Pancreas (tissue), 10 donors: ENCODE data around the gene MBD5. TPM values are rescaled to one million over a fixed set of nuclear protein-coding genes. Genes with fewer than 3 reads are reported as not detected.

Experiments used
- ATAC-seq, 4 donors: fragments of 200-7000 bp; cut with Tn5 transposase; one replicate each; pipeline versions ENCODE4 v1.8.0 to v1.9.1; 2020; ENCODE audit warnings: mild to moderate bottlenecking in 4 of 4, moderate library complexity in 4 of 4
- DNase-seq, 6 donors: peaks; one replicate each; pipeline ENCODE4 v3.0.0-alpha.2; 2020
- FAIRE-seq: peaks from 2 replicates; lab custom pipeline; 2012; peaks lifted over from hg19 to GRCh38; lab: Jason Lieb, UNC
- H3K27ac ChIP-seq, 4 donors: fragments of 200-600 bp; sonication (generic); 1 replicate in 3 of 4; 2 replicates in 1 of 4; pipeline versions ENCODE4 v1.5.0 to v1.8.0; 2020
- H3K27me3 ChIP-seq, 4 donors: fragments of 200-600 bp; one replicate each; pipeline ENCODE4 v1.8.0; 2021
- H3K36me3 ChIP-seq, 3 donors: fragments of 200-600 bp; sonication (generic) in 1 of 3; one replicate each; pipeline versions ENCODE4 v1.5.0 to v1.8.0; 2020 to 2021
- H3K4me1 ChIP-seq, 3 donors: fragments of 200-600 bp; one replicate each; pipeline ENCODE4 v1.8.0; 2021
- H3K4me3 ChIP-seq, 4 donors: fragments of 200-600 bp; sonication (generic) in 2 of 4; one replicate each; pipeline versions ENCODE4 v1.5.0 to v1.8.0; 2020 to 2021
- H3K9me3 ChIP-seq, 4 donors: fragments of 200-600 bp; one replicate each; pipeline ENCODE4 v1.8.0; 2021
- CTCF ChIP-seq, 4 donors: fragments of 200-600 bp; sonication (generic) in 3 of 4; IDR thresholded peaks; one replicate each; pipeline versions ENCODE4 v1.5.0 to v1.8.0; 2021; ENCODE audit warnings: antibody characterized with exemption in 4 of 4
- WGBS, 2 donors: extraction: QIAGEN DNeasy Blood & Tissue Kit; methylation state at CpG; one replicate each; pipeline ENCODE4 v1.1.7; 2013; 5-methylcytosine and 5-hydroxymethylcytosine counted together
- intact Hi-C, 3 donors: fragments of 100-400 bp; cut with DNase I; formaldehyde crosslinking; loops; one replicate each; pipeline versions ENCODE4 v1.11.1 to v1.14.2; 2022
- polyA plus RNA-seq, 2 donors: library from polyadenylated mRNA; stranded (reverse); fragments of 200-250 nt; gene quantifications; one replicate each; pipeline ENCODE4 v1.2.3, GENCODE V29; 2013
- total RNA-seq, 6 donors: library from RNA; stranded (reverse); fragmentation: NEBNext Ultra II Directional in 4 of 6; extraction: Animal tissue kit (Norgen Biotek cat#: 25700) in 4 of 6; gene quantifications; one replicate each; pipeline versions ENCODE4 v1.2.1 to v1.2.4, GENCODE V29; 2021 to 2023
- donor health status: healthy with polysubstance abuse.
- donor health status: DM: no; HTN: no; CAD: no; lungs with moderate emphysema.
- donor health status: DM: no; HTN: no; CAD: no.
- donor health status: control.
- donor health status: control.
- donor health status: Bipolar disorder and iron deficiency.
- donor health status: DM: yes; HTN: yes; CAD: no.
- donor health status: DM: no; HTN: no; CAD: no.
- donor health status: DM: no; HTN: no; CAD: no.
- donor health status: DM: yes; HTN: yes; CAD: no.

Gene MBD5
- total and polyA plus RNA-seq, 8 donors, result 4.5 to 27.4 (median 12.8) TPM

GRCh38 chr2:148350199-148350598 lies 329.3 kb downstream of the MBD5 start:
- DNase-seq (no peak), ATAC-seq (no peak), FAIRE-seq (no peak)
- H3K27ac ChIP-seq, result no peak overlapping the region
- no peaks in the 10 kb centered on the region for H3K27me3 ChIP-seq
- intact Hi-C loops, result no loop called here
- no peaks in the 10 kb centered on the region for H3K4me1 ChIP-seq
- no peaks in the 10 kb centered on the region for H3K9me3 ChIP-seq
- H3K4me3 ChIP-seq, result no peak overlapping the region
- no peaks in the 10 kb centered on the region for H3K36me3 ChIP-seq
- 76 to 89% methylated on average over 1 of the region's 1 CpG for WGBS, 2 donors
- TF ChIP-seq CTCF (IDR thresholded peaks at IDR 0.05), result no peak

- H3K4me3 ChIP-seq, result no peak overlapping the region
- DNase-seq (no peak), FAIRE-seq (no peak), ATAC-seq (no peak)
- H3K4me1 ChIP-seq, result no peaks in the 10 kb centered on the region
- no peak overlapping the region for H3K27ac ChIP-seq
- no peaks in the 10 kb centered on the region for H3K9me3 ChIP-seq
- intact Hi-C loops, result no loop called here
- H3K27me3 ChIP-seq, result no peaks in the 10 kb centered on the region
- TF ChIP-seq CTCF (IDR thresholded peaks at IDR 0.05), result no peak
- no peaks in the 10 kb centered on the region for H3K36me3 ChIP-seq
- 61 to 65% methylated on average over 2 of the region's 2 CpGs for WGBS, 2 donors
Measured at GRCh38 chr2:148351437-148352143, 330.7 kb downstream of the MBD5 start.

GRCh38 chr2:148358375-148358774 lies 337.5 kb downstream of the MBD5 start:
- 83 to 89% methylated on average over 6 of the region's 6 CpGs for WGBS, 2 donors
- no peaks in the 10 kb centered on the region for H3K9me3 ChIP-seq
- H3K27ac ChIP-seq, result no peak overlapping the region
- intact Hi-C loops, result no loop called here
- no peaks in the 10 kb centered on the region for H3K4me1 ChIP-seq
- no peak for FAIRE-seq
- H3K36me3 ChIP-seq, result no peaks in the 10 kb centered on the region
- no peak for DNase-seq
- no peak for TF ChIP-seq CTCF (IDR thresholded peaks at IDR 0.05)
- H3K27me3 ChIP-seq, result no peaks in the 10 kb centered on the region
- ATAC-seq, result no peak
- H3K4me3 ChIP-seq, result no peak overlapping the region

- DNase-seq (no peak), FAIRE-seq (no peak), ATAC-seq (no peak)
- TF ChIP-seq CTCF (IDR thresholded peaks at IDR 0.05), result no peak
- Histone ChIP-seq H3K27ac (no peak overlapping the region), H3K4me1 (no peaks in the 10 kb centered on the region), H3K27me3 (no peaks in the 10 kb centered on the region), H3K4me3 (no peak overlapping the region), H3K36me3 (no peaks in the 10 kb centered on the region), H3K9me3 (no peaks in the 10 kb centered on the region)
- intact Hi-C loops, result no loop called here
- WGBS, 2 donors, result 98 to 100% methylated on average over 1 of the region's 1 CpG
Measured at GRCh38 chr2:148360662-148361061, 339.8 kb downstream of the MBD5 start.

- no peak for DNase-seq
- WGBS, 2 donors, result 90 to 93% methylated on average over 10 of the region's 10 CpGs
- TF ChIP-seq CTCF (IDR thresholded peaks at IDR 0.05), result no peak
- Histone ChIP-seq H3K27ac (no peak overlapping the region), H3K36me3 (no peaks in the 10 kb centered on the region), H3K4me3 (no peak overlapping the region), H3K4me1 (no peaks in the 10 kb centered on the region), H3K9me3 (no peaks in the 10 kb centered on the region), H3K27me3 (no peaks in the 10 kb centered on the region)
- intact Hi-C loops, result no loop called here
- no peak for FAIRE-seq
- ATAC-seq, result no peak
Measured at GRCh38 chr2:148362144-148362796, 341.4 kb downstream of the MBD5 start.
